A549 (cell line): ENCODE measurements around the gene NCS1. TPM values are rescaled to one million over a fixed set of nuclear protein-coding genes. Genes with fewer than 3 reads are reported as not detected.
"Not testable (repeated sequence)": the region's sequence is repeated elsewhere in the genome, so short reads cannot be mapped to it uniquely, and the experiment has no call there.

Experiments
- ATAC-seq, 2 experiments: fragments of 200-7000 bp in 1 of 2; fragments of >200 bp in 1 of 2; cut with Nextera tagmentation in 1 of 2; cut with Tn5 transposase in 1 of 2; 3 replicates each; pipeline versions ENCODE4 v1.8.0 to v1.9.1; 2018 to 2020; ENCODE audit warnings: mild to moderate bottlenecking in 1 of 2, moderate library complexity in 1 of 2
- CTCF ChIA-PET: fragments of 300-600 bp; sonication (Branson Sonifier 250); formaldehyde crosslinking; extraction: SDS; loops from one replicate; lab custom pipeline; 2021; ENCODE audit warnings: antibody characterized with exemption, inconsistent platforms; lab: Yijun Ruan, JAX
- POLR2A ChIA-PET: fragments of 350-600 bp; formaldehyde crosslinking; extraction: SDS; loops from one replicate; lab custom pipeline; 2021; ENCODE audit warnings: antibody characterized with exemption, inconsistent platforms; lab: Yijun Ruan, JAX
- DNase-seq, 2 experiments: peaks; one replicate each; pipeline versions ENCODE4 v3.0.0 to v3.0.0-alpha.2; 2011 to 2016; ENCODE audit warnings: low read depth in 1 of 2, low spot score in 1 of 2
- FAIRE-seq: peaks from 2 replicates; lab custom pipeline; 2011; peaks lifted over from hg19 to GRCh38; lab: Jason Lieb, UNC
- H3K27ac ChIP-seq, 2 experiments: fragments of >200 bp; sonication (Bioruptor Twin); formaldehyde crosslinking; 3 replicates each; pipeline ENCODE4 v1.5.1; 2016 to 2017
- H3K4me1 ChIP-seq: fragments of >200 bp; sonication (Bioruptor Twin); formaldehyde crosslinking; 3 replicates; pipeline ENCODE4 v1.6.1; 2016
- H3K4me2 ChIP-seq: fragments of >200 bp; sonication (Bioruptor Twin); formaldehyde crosslinking; 3 replicates; pipeline ENCODE4 v1.6.1; 2016
- H3K4me3 ChIP-seq: fragments of >200 bp; sonication (Bioruptor Twin); formaldehyde crosslinking; 3 replicates; pipeline ENCODE4 v1.5.1; 2016
- H3K9me3 ChIP-seq: fragments of >200 bp; sonication (Bioruptor Twin); formaldehyde crosslinking; 3 replicates; pipeline ENCODE4 v1.6.1; 2016
- ATOH8 ChIP-seq: fragments of 250-450 bp; sonication (Bioruptor Pico); IDR thresholded peaks from 2 replicates; pipeline ENCODE4 v1.5.0; 2020; ENCODE audit warnings: low read depth, mild to moderate bottlenecking, moderate library complexity
- CBX2 ChIP-seq: fragments of 200-600 bp; sonication (generic); IDR thresholded peaks from 2 replicates; pipeline ENCODE4 v1.6.1; 2016; ENCODE audit warnings: low read depth, mild to moderate bottlenecking, borderline replicate concordance
- E2F6 ChIP-seq: IDR thresholded peaks from 2 replicates; pipeline ENCODE4 v1.6.1; 2012; ENCODE audit warnings: low read depth, borderline replicate concordance
- EHF ChIP-seq: fragments of 250-450 bp; sonication (Bioruptor Pico); IDR thresholded peaks from 2 replicates; pipeline ENCODE4 v1.5.0; 2020; ENCODE audit warnings: mild to moderate bottlenecking
- FOSB ChIP-seq: fragments of 250-450 bp; sonication (Bioruptor Pico); IDR thresholded peaks from 2 replicates; pipeline ENCODE4 v1.5.0; 2020; ENCODE audit warnings: mild to moderate bottlenecking, moderate library complexity
- FOXS1 ChIP-seq: fragments of 250-450 bp; sonication (Bioruptor Pico); IDR thresholded peaks from 2 replicates; pipeline ENCODE4 v1.5.0; 2020; ENCODE audit warnings: mild to moderate bottlenecking, moderate library complexity
- GATA3 ChIP-seq: IDR thresholded peaks from 2 replicates; pipeline ENCODE4 v1.6.1; 2012; ENCODE audit warnings: borderline replicate concordance
- HEYL ChIP-seq: fragments of 250-450 bp; sonication (Bioruptor Pico); IDR thresholded peaks from 2 replicates; pipeline ENCODE4 v1.8.0; 2021; ENCODE audit warnings: mild to moderate bottlenecking, moderate library complexity
- HMGXB4 ChIP-seq: fragments of 250-450 bp; sonication (Bioruptor Pico); IDR thresholded peaks from 2 replicates; pipeline ENCODE4 v1.5.0; 2021; ENCODE audit warnings: mild to moderate bottlenecking, moderate library complexity, borderline replicate concordance
- HOXB13 ChIP-seq: fragments of 250-450 bp; sonication (Bioruptor Pico); IDR thresholded peaks from 2 replicates; pipeline ENCODE4 v1.5.0; 2020; ENCODE audit warnings: low read depth, mild to moderate bottlenecking, moderate library complexity
- HOXB5 ChIP-seq: fragments of 250-450 bp; sonication (Bioruptor Pico); IDR thresholded peaks from 2 replicates; pipeline ENCODE4 v1.5.0; 2020; ENCODE audit warnings: mild to moderate bottlenecking, moderate library complexity
- JUN ChIP-seq, 2 experiments: fragments of >200 bp; sonication (Bioruptor Twin); formaldehyde crosslinking; IDR thresholded peaks; 2 replicates in 1 of 2; 3 replicates in 1 of 2; pipeline ENCODE4 v1.6.1; 2016 to 2017
- JUNB ChIP-seq: fragments of >200 bp; sonication (Bioruptor Twin); formaldehyde crosslinking; IDR thresholded peaks from 2 replicates; pipeline ENCODE4 v1.6.1; 2016
- KDM1A ChIP-seq: fragments of 200-600 bp; sonication (generic); IDR thresholded peaks from 2 replicates; pipeline ENCODE4 v1.6.1; 2016; ENCODE audit warnings: low read depth, mild to moderate bottlenecking
- MAFK ChIP-seq: fragments of 450-650 bp; IDR thresholded peaks from 2 replicates; pipeline ENCODE4 v1.6.1; 2014; ENCODE audit not compliant: partially characterized antibody
- MYC ChIP-seq: IDR thresholded peaks from 2 replicates; pipeline ENCODE4 v1.6.1; 2012; ENCODE audit warnings: mild to moderate bottlenecking, inconsistent platforms, low read length, improper control_type of control experiment, borderline replicate concordance
- POLR2A ChIP-seq: IDR thresholded peaks from 2 replicates; pipeline ENCODE4 v1.6.1; 2012; ENCODE audit warnings: mild to moderate bottlenecking, low read length
- RAD21 ChIP-seq, 2 experiments: fragments of >200 bp in 1 of 2; sonication (Bioruptor Twin) in 1 of 2; formaldehyde crosslinking in 1 of 2; IDR thresholded peaks in 1 of 2; conservative IDR thresholded peaks in 1 of 2; 2 replicates in 1 of 2; 3 replicates in 1 of 2; pipeline ENCODE4 v1.6.1; 2012 to 2018; ENCODE audit warnings: inconsistent platforms in 1 of 2
- RARB ChIP-seq: fragments of 250-450 bp; sonication (Bioruptor Pico); IDR thresholded peaks from 2 replicates; pipeline ENCODE4 v1.8.0; 2021; ENCODE audit warnings: mild to moderate bottlenecking, moderate library complexity
- RFX5 ChIP-seq: fragments of 450-650 bp; IDR thresholded peaks from 2 replicates; pipeline ENCODE4 v1.7.1; 2014; ENCODE audit warnings: antibody characterized with exemption, mild to moderate bottlenecking, moderate library complexity
- TFCP2L1 ChIP-seq: fragments of 250-450 bp; sonication (Bioruptor Pico); IDR thresholded peaks from 2 replicates; pipeline ENCODE4 v1.5.0; 2021; ENCODE audit warnings: mild to moderate bottlenecking
- ZFP36 ChIP-seq: fragments of 450-650 bp; IDR thresholded peaks from 2 replicates; pipeline ENCODE4 v1.6.1; 2014; ENCODE audit warnings: borderline replicate concordance; ENCODE audit not compliant: partially characterized antibody
- WGBS: methylation state at CpG from one replicate; pipeline ENCODE4 v1.1.6; 2017; ENCODE audit errors: missing lambda C conversion rate; 5-methylcytosine and 5-hydroxymethylcytosine counted together
- polyA plus RNA-seq, 4 experiments: library from polyadenylated mRNA; depleted of rRNA in 3 of 4; stranded (reverse); fragments of >200 nt; fragmentation: RNase III in 1 of 4; extraction: RNeasy Plus Mini Kit Qiagen cat#74134 plus additional on column Dnase treatment in 1 of 4; gene quantifications; 2 replicates in 3 of 4; 3 replicates in 1 of 4; pipeline ENCODE4 v1.2.3, GENCODE V29; 2011 to 2017

Gene NCS1
- polyA plus RNA-seq, 2 of the 4 experiments (the other 2 are of a cell fraction): 17.9 to 21.9 TPM

GRCh38 chr9:130275156-130275555 lies 103.0 kb downstream of the NCS1 start:
- Histone ChIP-seq H3K4me2 (no peak overlapping the region), H3K4me3 (no peak overlapping the region), H3K9me3 (no peaks in the 10 kb centered on the region), H3K4me1 (no peaks in the 10 kb centered on the region), H3K27ac (no peak overlapping the region)
- POLR2A ChIA-PET: no interaction called here
- DNase-seq: no peak
- CTCF ChIA-PET: no interaction called here
- 67% methylated on average over 9 of the region's 9 CpGs for WGBS
- no peak for ATAC-seq
- TF ChIP-seq RFX5: no peak
- no peak for TF ChIP-seq RAD21 (conservative IDR thresholded peaks at IDR 0.05 in 1 of 2, IDR thresholded peaks at IDR 0.05 in 1 of 2)
- TF ChIP-seq FOSB: no peak
- FAIRE-seq: no peak

GRCh38 chr9:130276121-130276520 lies 103.9 kb downstream of the NCS1 start:
- no peaks in the 10 kb centered on the region for H3K9me3 ChIP-seq
- no peak overlapping the region for H3K4me3 ChIP-seq
- DNase-seq: no peak
- FAIRE-seq: no peak
- ChIA-PET POLR2A (no interaction called here), CTCF (no interaction called here)
- no peak for ATAC-seq
- no peak overlapping the region for H3K27ac ChIP-seq
- WGBS: 48% methylated on average over 3 of the region's 3 CpGs
- no peak for TF ChIP-seq FOSB
- no peak for TF ChIP-seq HOXB5 (CRISPR knock-in tag)
- TF ChIP-seq TFCP2L1 (CRISPR knock-in tag): no peak
- no peak for TF ChIP-seq RARB (CRISPR knock-in tag)
- TF ChIP-seq MAFK: no peak
- TF ChIP-seq HEYL: no peak
- TF ChIP-seq JUN (IDR thresholded peaks at IDR 0.05): no peak
- TF ChIP-seq POLR2A: no peak
- TF ChIP-seq RFX5: no peak
- TF ChIP-seq E2F6: no peak
- TF ChIP-seq ATOH8 (CRISPR knock-in tag): no peak
- no peak for TF ChIP-seq FOXS1 (CRISPR knock-in tag)
- no peak for TF ChIP-seq HMGXB4 (CRISPR knock-in tag)
- no peak for TF ChIP-seq EHF
- no peak for TF ChIP-seq ZFP36
- H3K4me2 ChIP-seq: no peak overlapping the region
- H3K4me1 ChIP-seq: no peaks in the 10 kb centered on the region

GRCh38 chr9:130276955-130277354 lies 104.8 kb downstream of the NCS1 start:
- ChIA-PET CTCF (no interaction called here), POLR2A (no interaction called here)
- Histone ChIP-seq H3K27ac (no peak overlapping the region), H3K9me3 (no peaks in the 10 kb centered on the region), H3K4me3 (no peak overlapping the region), H3K4me2 (no peak overlapping the region), H3K4me1 (no peaks in the 10 kb centered on the region)
- no peak for FAIRE-seq
- TF ChIP-seq FOSB: no peak
- TF ChIP-seq KDM1A: no peak
- no peak for TF ChIP-seq HOXB13 (CRISPR knock-in tag)
- no peak for TF ChIP-seq ATOH8 (CRISPR knock-in tag)
- no peak for TF ChIP-seq MYC
- TF ChIP-seq GATA3: no peak
- TF ChIP-seq JUNB: no peak
- no peak for TF ChIP-seq E2F6
- TF ChIP-seq RARB (CRISPR knock-in tag): no peak
- TF ChIP-seq CBX2: no peak
- DNase-seq: no peak
- 82% methylated on average over 10 of the region's 11 CpGs for WGBS
- ATAC-seq: no peak

- CTCF ChIA-PET, FAIRE-seq, DNase-seq, H3K4me3 ChIP-seq, H3K9me3 ChIP-seq, H3K27ac ChIP-seq, H3K4me1 ChIP-seq, ATAC-seq, H3K4me2 ChIP-seq: not testable (repeated sequence)
- WGBS: 97% methylated on average over 1 of the region's 1 CpG
- POLR2A ChIA-PET: interaction anchor here (0.6 kb wide), 1 partner anchor 405 kb away, joined by 7 read pairs; no protein-coding TSS in a partner anchor
Measured at GRCh38 chr9:130277525-130277924, 105.3 kb downstream of the NCS1 start.
